GM21825 (cell line): ENCODE data around the gene MYO3A.
"Not testable (repeated sequence)": the region's sequence is repeated elsewhere in the genome, so short reads cannot be mapped to it uniquely, and the experiment has no call there.

Source experiments
- ATAC-seq: cut with Tn5 transposase; IDR thresholded peaks from one replicate; pipeline ENCODE4 v1.9.1; 2021; ENCODE audit warnings: mild to moderate bottlenecking, moderate library complexity; ENCODE audit not compliant: unreplicated experiment

MYO3A gene

GRCh38 chr10:25972631-25973030 is 38.6 kb downstream of the MYO3A start:
- no peak for ATAC-seq

GRCh38 chr10:25974897-25975459 is 40.9 kb downstream of the MYO3A start:
- no peak for ATAC-seq

GRCh38 chr10:25978771-25979170 is 44.7 kb downstream of the MYO3A start:
- ATAC-seq = no peak

- ATAC-seq = no peak
These were observed 48.1 kb downstream of the MYO3A start for GRCh38 chr10:25982107-25982506.

GRCh38 chr10:25988583-25988982 is 54.6 kb downstream of the MYO3A start:
- no peak for ATAC-seq

GRCh38 chr10:25989951-25990350 is 55.9 kb downstream of the MYO3A start:
- no peak for ATAC-seq

GRCh38 chr10:25999295-25999981 is 65.4 kb downstream of the MYO3A start:
- no peak for ATAC-seq

GRCh38 chr10:26000971-26001370 is 66.9 kb downstream of the MYO3A start:
- ATAC-seq = no peak

- not testable (repeated sequence) for ATAC-seq
These were observed 68.4 kb downstream of the MYO3A start for GRCh38 chr10:26002466-26002865.

GRCh38 chr10:26015092-26015491 is 81.1 kb downstream of the MYO3A start:
- ATAC-seq = no peak

- ATAC-seq = no peak
These were observed 88.8 kb downstream of the MYO3A start for GRCh38 chr10:26022831-26023230.

- ATAC-seq = no peak
These were observed 90.3 kb downstream of the MYO3A start for GRCh38 chr10:26024303-26024702.

GRCh38 chr10:26025523-26025922 is 91.5 kb downstream of the MYO3A start:
- no peak for ATAC-seq

- no peak for ATAC-seq
These were observed 95.8 kb downstream of the MYO3A start for GRCh38 chr10:26029858-26030257.

- ATAC-seq = no peak
These were observed 97.3 kb downstream of the MYO3A start for GRCh38 chr10:26031300-26031699.

GRCh38 chr10:26043469-26043868 is 109.4 kb downstream of the MYO3A start:
- no peak for ATAC-seq

GRCh38 chr10:26044141-26044749 is 110.2 kb downstream of the MYO3A start:
- no peak for ATAC-seq

- ATAC-seq = no peak
These were observed 112.2 kb downstream of the MYO3A start for GRCh38 chr10:26046073-26046700.

GRCh38 chr10:26048756-26049155 is 114.7 kb downstream of the MYO3A start:
- ATAC-seq = no peak

- no peak for ATAC-seq
These were observed 118.3 kb downstream of the MYO3A start for GRCh38 chr10:26052326-26052725.

- no peak for ATAC-seq
These were observed 123.4 kb downstream of the MYO3A start for GRCh38 chr10:26057466-26057865.

- no peak for ATAC-seq
These were observed 130.1 kb downstream of the MYO3A start for GRCh38 chr10:26064106-26064505.
